GM19395 (cell line): Measurements from ENCODE around the gene SWT1.
"Not testable (repeated sequence)": the region's sequence is repeated elsewhere in the genome, so short reads cannot be mapped to it uniquely, and the experiment has no call there.

Experiments
- ATAC-seq: cut with Tn5 transposase; IDR thresholded peaks from one replicate; pipeline ENCODE4 v1.9.1; 2021; ENCODE audit warnings: mild to moderate bottlenecking, moderate library complexity; ENCODE audit not compliant: unreplicated experiment

The SWT1 gene

DNA sequence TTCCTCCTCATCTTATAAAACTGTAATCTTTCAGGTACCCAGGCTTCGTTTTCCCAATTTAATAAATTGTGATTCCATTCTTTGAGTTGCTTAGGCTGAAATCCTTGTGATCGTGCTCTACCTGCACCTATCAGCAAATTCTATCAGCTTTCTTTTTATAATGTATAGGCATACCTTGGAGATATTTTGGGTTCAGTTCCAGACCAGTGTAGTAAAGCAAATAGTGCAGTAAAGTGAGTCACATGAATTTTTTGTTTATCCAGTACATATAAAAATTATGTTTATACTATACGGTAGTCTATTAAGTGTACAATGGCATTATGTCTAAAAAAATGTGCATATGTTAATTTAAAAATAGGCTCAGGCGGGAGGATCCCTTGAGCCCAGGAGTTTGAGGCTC, 5.5 kb downstream of the SWT1 start:
- ATAC-seq: no peak

DNA sequence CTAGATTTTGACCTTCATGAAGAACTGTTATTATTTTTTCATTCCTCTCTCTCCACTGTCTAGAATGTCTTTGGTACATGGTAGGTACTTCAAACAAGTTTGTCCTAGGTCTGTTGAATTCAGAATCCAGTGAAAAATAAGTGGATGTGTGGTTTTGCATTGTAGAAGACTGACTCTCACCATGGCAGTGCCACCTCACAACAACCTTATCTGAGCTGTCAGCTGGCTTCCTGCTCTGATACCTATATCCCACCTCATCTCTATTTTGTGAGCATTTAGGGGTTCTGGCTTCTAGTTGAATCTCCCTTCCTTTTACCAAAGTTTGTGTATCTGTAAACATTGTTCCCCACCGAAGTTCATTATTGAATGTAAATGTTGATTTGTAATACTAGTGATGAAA, 9.1 kb downstream of the SWT1 start:
- no peak for ATAC-seq

DNA sequence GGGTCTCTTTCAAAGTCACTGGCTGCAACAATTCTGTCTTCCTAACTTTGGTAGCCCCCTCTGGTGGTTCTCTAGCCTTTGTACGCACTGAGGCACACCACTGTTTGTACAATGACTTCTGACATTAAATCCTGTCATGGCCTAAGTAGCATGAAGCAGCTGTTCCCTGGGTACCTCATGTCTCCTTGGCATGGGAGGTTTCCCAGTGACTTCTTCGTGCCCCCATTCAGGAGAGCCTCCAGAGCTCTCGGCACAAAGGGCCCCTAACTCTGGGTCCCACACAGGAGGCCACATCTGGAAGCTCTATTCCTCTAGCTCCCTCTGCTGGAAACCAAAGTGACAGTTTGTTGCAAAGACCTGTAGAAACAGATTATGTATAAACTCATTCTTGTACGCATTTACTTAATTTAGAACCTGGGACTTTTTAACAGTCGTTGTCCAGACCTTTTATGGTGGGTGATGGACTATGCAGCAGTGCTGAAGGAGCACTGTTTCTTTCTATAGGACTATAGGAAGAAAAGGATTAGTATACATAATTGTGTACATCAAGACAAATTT, 13.4 kb downstream of the SWT1 start:
- peak; percentile 96 for ATAC-seq

DNA sequence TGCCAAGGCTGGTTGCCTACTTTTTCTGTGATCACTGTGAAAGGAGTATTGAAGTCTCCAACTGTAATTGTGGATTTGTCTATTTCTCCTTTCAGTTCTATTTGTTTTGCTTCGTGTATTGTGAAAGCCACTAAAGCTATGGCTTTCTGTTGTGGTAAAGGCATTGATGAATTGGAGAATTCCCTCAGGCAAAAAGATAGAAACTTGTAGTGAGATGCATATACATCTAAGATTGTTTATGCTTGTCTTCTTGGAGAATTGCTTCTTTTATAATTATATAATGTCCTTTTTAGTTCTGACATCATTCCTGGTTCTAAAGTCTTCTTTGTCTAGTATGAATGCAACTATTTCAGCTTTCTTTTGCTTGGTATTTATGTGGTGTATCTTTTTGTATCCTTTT, 36.8 kb downstream of the SWT1 start:
- ATAC-seq: no peak

DNA sequence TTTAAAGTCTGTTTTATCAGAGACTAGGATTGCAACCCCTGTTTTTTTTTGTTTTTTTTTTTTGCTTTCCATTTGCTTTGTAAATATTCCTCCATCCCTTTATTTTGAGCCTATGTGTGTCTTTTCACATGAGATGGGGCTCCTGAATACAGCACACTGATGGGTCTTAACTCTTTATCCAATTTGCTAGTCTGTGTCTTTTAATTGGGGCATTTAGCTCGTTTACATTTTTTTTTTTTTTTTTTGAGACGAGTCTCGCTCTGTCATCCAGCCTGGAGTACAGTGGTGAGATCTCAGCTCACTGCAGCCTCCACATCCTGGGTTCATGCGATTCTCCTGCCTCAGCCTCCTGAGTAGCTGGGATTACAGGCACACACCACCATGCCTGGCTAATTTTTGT, 41.7 kb downstream of the SWT1 start:
- ATAC-seq: not testable (repeated sequence)

DNA sequence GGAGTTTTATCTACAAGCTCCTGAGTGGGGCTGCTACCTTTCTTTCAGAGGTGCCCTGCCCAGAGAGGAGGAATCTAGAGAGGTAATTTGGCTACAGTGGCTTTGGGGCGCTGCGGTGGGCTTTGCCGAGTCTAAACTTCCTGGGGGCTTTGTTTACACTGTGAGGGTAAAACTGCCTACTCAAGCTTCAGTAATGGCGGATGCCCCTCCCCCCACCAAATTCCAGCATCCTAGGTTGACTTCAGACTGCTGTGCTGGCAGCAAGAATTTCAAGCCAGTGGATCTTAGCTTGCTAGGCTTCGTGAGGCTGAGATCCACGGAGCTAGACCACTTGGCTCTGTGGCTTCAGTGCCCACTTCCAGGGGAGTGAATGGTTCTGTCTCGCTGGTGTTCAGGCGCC, 43.9 kb downstream of the SWT1 start:
- ATAC-seq: no peak

DNA sequence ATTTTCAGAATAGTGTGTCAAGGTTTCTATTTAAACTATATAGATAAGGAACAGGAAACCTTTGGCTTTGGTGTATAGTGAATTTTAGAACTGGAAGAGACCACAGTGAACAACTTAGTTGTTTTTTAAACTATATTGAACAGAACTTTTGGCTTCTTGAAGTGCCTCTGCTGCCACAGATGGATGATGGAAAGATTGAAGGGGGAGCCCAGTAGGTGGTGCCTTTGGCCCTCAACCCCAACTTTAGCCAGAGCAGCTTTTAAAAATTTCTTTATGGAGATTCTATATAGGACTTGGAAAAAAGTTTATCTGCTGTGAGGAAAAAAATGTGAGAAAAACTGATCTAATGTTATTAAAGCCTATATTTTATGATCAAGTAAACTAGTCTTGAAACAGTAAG, 50.2 kb downstream of the SWT1 start:
- no peak for ATAC-seq

DNA sequence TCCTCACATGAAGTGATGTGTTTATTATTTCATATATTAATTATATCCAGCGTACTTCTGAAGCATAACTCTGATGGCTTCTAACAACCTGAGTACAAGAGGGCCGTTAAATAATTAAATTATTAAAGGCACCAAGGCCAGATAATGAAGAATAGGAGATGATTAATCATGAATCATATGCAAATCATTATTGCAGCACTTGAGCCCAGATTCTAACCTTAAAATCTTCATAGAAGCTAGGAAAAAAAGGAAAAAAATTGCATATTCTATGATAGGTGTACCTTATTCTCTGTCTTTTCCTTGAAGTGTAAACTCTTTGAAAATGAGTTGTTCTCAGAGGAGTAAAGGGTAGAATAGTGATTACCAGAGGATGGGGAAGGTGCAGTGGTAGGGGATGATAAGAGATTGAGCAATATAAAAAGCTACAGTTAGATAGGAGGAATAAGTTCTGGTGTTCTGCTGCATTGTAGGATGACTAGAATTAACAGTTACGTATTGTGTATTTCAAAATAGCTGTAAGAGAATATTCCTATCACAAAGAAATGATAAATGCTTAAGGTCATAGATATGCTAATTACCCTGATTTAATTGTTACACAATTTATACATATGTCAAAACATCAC, 51.1 kb downstream of the SWT1 start:
- no peak for ATAC-seq

DNA sequence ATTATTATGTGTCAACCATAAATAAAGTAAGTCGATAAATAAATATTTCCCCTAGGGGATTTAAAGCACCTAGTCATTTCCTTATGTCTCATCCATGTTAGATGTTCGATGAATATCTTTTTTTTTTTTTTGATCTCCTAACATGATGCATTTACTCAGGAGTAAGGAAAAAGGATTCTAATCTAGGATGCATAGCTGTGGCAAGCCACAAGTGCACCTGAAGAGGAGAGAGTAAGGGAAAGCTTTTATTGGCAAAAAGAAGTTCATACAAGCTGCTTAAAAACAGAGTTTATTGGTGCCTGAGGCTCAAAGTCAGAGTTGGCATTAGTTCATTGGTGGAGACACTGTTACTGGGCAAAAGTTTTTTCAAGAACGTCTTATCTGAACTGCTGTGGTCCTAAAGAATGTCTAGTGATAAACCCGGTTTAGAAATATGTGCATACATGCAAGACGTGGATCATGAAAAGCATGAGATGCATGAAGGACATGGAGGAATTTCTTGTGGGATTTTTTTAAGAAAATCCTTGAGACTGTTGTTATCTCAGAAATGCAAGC, 51.7 kb downstream of the SWT1 start:
- ATAC-seq: no peak

DNA sequence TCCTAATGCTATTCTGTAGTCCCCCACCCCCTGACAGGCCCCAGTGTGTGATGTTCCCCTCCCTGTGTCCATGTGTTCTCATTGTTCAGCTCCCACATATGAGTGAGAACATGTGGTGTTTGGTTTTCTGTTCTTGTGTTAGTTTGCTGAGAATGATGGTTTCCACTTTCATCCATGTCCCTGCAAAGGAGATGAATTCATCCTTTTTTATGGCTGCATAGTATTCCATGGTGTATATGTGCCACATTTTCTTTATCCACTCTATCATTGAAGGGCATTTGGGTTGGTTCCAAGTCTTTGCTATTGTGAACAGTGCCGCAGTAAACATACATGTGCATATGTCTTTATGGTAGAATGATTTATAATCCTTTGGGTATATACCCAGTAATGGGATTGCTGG, 52.4 kb downstream of the SWT1 start:
- not testable (repeated sequence) for ATAC-seq

DNA sequence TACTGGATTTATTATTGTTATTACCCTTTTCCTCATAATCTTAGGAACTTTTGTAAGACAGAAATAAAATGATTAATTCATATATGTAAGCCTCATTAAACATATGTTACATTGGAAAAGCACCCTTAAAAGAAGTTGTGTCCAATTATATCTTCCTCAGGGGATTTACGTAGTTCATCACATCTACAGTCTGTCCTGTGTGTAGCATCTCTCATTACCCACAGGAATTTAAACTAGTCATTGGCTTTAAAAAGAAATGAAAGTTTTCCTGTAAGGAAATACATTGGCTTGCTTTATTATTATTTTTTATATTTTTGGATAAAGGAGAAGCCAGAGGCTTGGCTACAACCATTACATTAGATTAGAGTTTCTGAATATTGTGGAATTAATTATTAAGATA, 56.1 kb downstream of the SWT1 start:
- no peak for ATAC-seq

DNA sequence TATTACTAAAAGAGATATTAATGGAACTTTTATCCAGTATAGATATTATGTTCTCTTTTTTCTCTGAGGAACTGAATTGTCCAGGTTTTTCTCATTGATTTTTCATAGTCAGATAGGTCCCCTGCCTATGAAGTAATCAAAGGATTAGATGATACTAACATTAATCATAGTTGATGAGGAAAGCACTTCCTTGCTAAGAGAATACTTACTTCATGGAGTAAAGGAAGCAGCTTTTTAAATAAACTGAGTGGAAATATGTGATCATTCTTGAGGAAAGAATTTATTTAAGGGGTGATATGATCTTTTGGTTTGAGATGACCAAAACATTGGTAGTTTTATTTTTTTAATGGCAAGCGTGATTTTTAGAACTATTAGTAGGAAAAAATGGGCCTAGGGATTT, 58.9 kb downstream of the SWT1 start:
- ATAC-seq: no peak

DNA sequence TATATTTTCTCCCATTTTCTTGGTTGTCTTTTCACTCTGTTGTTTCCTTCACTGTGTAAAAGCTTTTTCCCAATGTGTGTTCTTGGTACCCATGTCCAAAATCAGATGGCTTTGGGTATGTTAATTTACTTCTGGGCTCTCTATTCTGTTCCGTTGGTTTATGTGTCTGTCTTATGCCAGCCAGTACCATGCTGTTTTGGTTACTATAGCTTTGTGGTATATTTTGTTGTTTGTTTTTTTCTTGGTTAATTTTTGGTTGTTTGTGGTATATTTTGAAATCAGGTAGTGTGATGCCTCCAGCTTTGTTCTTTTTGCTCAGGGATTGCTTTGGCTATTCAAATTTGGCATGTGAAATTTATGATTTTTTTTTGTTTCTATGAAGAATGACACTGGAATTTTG, 67.2 kb downstream of the SWT1 start:
- ATAC-seq: no peak

DNA sequence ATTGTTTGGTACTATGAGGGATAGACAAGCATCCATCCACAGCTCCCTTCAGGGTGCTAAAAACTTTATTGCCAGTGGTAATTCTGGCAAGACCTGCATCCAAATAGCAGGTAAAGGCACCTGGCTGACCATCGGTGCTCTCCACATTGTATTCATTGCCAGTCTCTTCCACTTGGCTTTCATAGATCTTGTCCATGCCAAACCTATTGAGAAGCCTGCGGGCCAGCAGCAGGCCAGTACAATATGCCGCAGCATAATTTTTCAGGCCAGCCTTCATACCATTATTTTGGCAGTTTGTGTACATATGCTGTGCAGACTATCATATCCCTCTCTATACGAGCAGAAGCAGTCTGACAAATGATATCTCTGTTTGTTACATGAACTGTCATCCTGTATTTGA, 70.2 kb downstream of the SWT1 start:
- no peak for ATAC-seq

DNA sequence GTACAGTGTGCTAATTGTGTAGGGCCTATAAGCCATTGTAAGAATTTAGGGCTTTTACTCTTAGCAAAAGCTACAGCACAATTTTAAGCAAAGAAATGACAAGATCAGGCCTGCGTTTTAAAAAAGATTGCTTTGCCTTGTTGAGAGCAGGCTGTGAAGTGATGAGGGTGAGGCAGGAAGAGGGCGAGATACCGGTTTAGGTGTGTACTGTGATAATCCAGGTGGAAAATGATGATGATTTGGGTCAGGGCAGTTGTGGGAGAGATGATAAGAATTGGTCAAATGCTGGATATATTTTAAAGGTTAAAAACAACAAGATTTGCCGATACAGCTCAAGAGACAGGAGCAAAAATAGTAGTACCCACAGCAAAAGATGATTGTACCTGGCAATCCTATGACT, 72.0 kb downstream of the SWT1 start:
- no peak for ATAC-seq

DNA sequence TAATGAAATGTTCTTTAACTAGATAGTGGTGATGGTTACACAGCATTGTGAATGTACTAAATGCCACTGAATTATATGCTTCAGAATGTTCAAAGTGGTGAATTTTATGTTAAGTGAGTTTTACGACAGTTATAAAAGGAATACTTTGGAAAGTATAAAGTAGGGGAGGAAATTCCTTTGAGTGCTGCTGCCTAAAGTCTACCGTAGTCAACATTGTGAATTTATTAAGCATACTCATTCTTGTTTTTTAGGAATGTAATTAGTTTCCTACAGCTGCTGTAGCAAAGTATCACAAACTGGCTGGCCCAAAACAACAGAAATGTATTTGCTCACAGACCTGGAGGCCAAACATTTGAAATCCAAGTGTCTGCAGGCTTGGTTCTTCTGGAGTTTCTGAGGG, 73.0 kb downstream of the SWT1 start:
- ATAC-seq: no peak

DNA sequence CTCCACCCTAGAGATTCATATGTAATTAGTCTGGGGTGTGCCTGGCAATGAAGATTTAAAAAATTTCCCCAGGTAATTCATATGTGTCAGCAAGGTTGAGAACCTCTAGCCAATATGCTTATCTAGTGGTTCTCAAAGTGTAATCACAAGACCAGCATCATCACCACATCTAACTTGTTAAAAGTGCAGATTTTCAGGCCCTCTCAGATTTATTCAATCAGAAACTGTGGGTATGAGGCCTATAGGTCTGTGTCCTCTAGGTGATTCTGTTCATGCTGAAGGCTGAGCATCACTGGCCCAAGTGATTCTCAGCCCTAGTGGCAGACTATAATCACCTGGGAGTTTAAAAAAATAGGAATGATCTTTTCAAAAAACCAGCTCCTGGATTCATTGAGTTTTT, 75.9 kb downstream of the SWT1 start:
- no peak for ATAC-seq

DNA sequence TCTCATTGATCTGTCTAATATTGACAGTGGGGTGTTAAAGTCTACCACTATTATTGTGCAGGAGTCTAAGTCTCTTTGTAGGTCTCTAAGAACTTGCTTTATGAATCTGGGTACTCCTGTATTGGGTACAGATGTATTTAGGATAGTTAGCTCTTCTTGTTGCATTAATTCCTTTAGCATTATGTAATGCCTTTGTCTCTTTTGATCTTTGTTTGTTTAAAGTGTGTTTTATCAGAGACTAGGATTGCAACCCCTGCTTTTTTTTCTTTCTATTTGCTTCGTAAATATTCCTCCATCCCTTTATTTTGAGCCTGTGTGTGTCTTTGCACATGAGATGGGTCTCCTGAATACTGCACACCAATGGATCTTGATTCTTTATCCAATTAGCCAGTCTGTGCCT, 77.2 kb downstream of the SWT1 start:
- not testable (repeated sequence) for ATAC-seq

DNA sequence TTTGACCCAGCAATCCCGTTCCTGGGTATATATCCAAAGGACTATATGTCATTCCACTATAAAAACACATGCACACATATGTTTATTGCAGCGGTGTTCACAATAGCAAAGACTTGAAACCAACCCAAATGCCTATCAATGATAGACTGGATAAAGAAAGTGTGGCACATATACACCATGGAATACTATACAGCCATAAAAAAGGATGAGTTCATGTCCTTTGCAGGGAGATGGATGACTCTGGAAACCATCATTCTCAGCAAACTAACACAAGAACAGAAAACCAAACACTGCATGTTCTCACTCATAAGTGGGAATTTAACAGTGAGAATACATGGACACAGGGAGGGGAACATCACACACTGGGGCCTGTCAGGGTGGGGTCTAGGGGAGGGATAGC, 80.2 kb downstream of the SWT1 start:
- not testable (repeated sequence) for ATAC-seq

DNA sequence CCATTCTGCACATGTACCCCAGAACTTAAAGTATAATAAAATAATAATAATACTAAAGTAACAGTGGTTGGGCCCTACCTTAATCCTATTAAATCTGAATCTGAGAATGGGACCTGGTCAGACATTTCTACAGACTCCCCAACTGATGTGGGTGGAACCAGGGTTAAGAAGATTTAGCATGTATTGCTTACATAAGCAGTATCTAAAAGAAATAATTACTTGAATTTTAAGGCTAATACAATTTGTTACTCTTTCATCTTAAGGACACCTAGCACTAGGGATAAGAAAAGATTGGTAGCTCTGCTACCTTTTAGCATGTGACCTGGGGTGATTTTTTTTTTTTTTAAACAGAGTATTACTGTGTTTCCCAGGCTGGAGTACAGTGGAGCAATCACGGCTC, 80.7 kb downstream of the SWT1 start:
- no peak for ATAC-seq

DNA sequence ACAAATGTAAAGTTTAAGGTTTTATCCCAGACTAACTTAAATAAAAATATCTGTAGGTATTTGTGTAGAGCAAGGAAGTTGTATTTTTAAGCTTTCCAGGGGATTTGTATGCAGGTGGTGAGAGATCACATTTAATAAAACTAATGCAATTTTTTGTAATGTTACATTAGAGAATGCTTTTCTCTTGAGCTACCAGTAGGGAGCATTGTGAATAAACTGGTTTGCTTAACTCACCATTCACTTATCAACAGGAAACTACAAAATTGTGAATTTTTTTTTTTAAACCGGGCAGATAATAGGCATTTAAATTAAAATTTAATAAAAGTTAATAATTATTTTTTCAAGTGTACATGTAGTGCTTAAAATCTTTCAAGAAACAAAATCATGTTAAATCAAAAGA, 81.5 kb downstream of the SWT1 start:
- no peak for ATAC-seq

DNA sequence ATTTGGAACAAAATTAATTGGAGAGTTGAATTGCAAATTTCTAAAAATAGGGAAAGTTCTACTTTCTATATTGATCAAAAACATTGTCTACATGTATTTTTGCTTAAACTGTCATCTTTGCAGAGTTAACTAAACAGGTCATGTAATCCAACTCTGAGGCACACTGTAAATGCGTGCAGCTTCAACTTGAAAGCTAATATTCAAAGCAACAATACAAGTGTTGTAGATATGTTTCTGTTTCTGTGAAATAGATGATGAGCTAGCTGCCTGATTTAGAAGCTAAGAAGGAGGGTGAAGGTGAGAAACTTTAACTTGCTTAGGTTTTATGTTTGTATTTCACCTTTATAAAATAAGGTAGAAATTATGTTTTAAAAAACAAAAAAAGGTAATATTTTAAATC, 82.9 kb downstream of the SWT1 start:
- ATAC-seq: no peak

DNA sequence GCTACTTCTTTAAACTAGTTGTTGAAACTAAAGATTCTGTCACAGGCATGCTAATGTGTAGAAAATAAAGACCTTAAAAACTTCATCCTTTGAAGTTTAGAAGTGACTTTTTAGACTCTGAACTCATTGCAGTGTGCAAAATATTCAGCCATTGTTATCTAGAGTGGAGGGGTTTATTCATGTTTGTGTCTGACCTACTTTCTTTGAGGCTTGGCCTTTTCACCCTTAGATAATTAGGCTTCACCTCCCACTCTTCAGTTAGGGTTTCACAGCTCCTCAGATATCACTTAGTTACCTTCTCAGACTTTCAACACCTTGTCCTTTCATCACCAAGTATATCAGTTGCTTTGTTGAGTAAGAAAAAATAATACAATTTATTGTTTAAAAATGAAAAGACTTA, 84.2 kb downstream of the SWT1 start:
- ATAC-seq: no peak
